Activated CD8-positive, alpha-beta memory T cell treated with anti-CD3 and anti-CD28 coated beads, Interleukin-2, amount 10 ng/mL, durations not matched to agents 7 days and 5 days (primary cell): ENCODE data around the gene ZNF425. TPM values are rescaled to one million over a fixed set of nuclear protein-coding genes. Genes with fewer than 3 reads are reported as not detected.

Experiments
- ATAC-seq: fragments of 150-1000 bp; cut with Tn5 transposase; one replicate; pipeline ENCODE4 v1.10.0; 2021; ENCODE audit warnings: moderate library complexity
- CTCF ChIA-PET: fragments of 350-600 bp; sonication (Branson Sonifier 250); formaldehyde crosslinking; loops from one replicate; lab custom pipeline; 2021; ENCODE audit warnings: antibody characterized with exemption; lab: Charles Lee
- DNase-seq: peaks from one replicate; pipeline ENCODE4 v3.0.0-alpha.2; 2020
- H3K27ac Mint-ChIP-seq: one replicate; pipeline ENCODE4 v1.8.0; 2021; ENCODE audit warnings: mild to moderate bottlenecking, mixed read lengths
- H3K27me3 Mint-ChIP-seq: one replicate; pipeline ENCODE4 v1.8.0; 2021; ENCODE audit warnings: mixed read lengths
- H3K36me3 Mint-ChIP-seq: one replicate; pipeline ENCODE4 v1.8.0; 2021; ENCODE audit warnings: mild to moderate bottlenecking, mixed read lengths
- H3K4me1 Mint-ChIP-seq: one replicate; pipeline ENCODE4 v1.8.0; 2021; ENCODE audit warnings: mixed read lengths
- H3K4me3 Mint-ChIP-seq: one replicate; pipeline ENCODE4 v1.8.0; 2021; ENCODE audit warnings: mild to moderate bottlenecking, moderate library complexity, mixed read lengths
- H3K9me3 Mint-ChIP-seq: one replicate; pipeline ENCODE4 v1.8.0; 2022; ENCODE audit warnings: low read depth, mixed read lengths
- total RNA-seq, 2 experiments: library from RNA; stranded (reverse); gene quantifications; one replicate each; pipeline ENCODE4 v1.2.3, GENCODE V29; 2021

Gene ZNF425
- total RNA-seq, 2 experiments from 2014 or later: 0.53 to 0.91 TPM

DNA sequence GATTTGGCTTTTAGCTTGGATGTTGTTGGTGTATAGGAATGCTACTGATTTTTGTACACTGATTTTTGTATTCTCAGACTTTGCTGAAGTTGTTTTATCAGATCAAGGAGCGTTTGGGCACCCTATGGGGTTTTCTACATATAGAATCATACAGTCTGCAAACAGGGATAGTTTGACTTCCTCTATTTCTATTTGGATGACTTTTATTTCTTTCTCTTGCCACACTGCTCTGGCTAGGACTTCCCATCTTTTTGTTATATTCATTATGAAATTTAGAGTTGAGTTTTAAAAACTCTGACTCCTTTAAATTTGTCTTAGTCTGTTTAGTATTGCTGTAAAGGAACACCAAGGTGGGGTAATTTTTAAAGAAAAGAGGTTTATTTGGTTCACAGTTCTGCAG lies 40.3 kb downstream of the ZNF425 start:
- DNase-seq (no peak), ATAC-seq (no peak)
- Mint-ChIP-seq H3K9me3 (no peaks in the 10 kb centered on the region), H3K4me3 (no peak overlapping the region), H3K4me1 (peaks cover 8% of the 10 kb centered on the region), H3K36me3 (peaks cover 28% of the 10 kb centered on the region), H3K27me3 (no peaks in the 10 kb centered on the region), H3K27ac (no peak overlapping the region)
- CTCF ChIA-PET: interaction anchor here (1.2 to 1.5 kb wide), 2 partner anchors 20 to 79 kb away, joined by 4 read pairs; no protein-coding TSS in a partner anchor

DNA sequence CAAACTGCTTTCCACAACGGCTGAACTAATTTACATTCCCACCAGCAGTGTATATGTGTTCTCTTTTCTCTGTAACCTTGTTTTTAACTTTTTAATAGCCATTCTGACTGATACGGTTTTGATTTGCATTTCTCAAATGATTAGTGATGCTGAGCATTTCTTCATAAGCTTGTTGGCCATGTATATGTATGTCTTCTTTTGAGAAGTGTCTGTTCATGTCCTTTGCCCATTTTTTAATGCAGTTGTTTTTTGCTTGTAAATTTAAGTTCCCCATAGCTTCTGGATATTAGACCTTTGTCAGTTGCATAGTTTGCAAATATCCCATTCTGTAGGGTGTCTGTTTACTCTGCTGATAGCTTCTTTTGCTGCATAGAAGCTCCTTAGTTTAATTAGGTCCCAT lies 41.7 kb downstream of the ZNF425 start:
- H3K36me3 Mint-ChIP-seq: peaks cover 33% of the 10 kb centered on the region
- peaks cover 3% of the 10 kb centered on the region for H3K4me1 Mint-ChIP-seq
- H3K4me3 Mint-ChIP-seq: no peak overlapping the region
- H3K9me3 Mint-ChIP-seq: no peaks in the 10 kb centered on the region
- CTCF ChIA-PET: interaction anchor here (0.7 to 1.6 kb wide), 4 partner anchors 18 to 79 kb away, joined by 3 to 4 read pairs (median 4); no protein-coding TSS in a partner anchor
- no peaks in the 10 kb centered on the region for H3K27me3 Mint-ChIP-seq
- no peak overlapping the region for H3K27ac Mint-ChIP-seq
- DNase-seq: no peak
- ATAC-seq: no peak

DNA sequence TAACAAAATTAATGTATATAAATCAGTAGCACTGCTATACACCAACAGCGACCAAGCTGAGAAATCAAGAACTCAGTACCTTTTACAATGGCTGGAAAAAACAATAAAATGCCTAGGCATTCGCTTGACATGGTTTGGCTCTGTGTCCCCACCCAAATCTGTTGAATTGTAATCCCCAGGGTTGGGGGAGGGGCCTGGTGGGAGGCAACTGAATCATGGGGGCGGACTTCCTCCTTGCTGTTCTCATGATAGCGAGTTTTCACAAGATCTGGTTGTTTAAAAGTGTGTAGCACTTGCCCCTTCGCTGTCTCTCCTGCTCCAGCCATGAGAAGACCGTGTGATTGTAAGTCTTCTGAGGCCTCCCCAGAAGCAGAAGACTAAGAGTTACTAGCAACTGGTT lies 44.2 kb downstream of the ZNF425 start:
- Mint-ChIP-seq H3K4me3 (no peak overlapping the region), H3K9me3 (no peaks in the 10 kb centered on the region), H3K4me1 (no peaks in the 10 kb centered on the region), H3K27me3 (no peaks in the 10 kb centered on the region), H3K36me3 (peaks cover 35% of the 10 kb centered on the region), H3K27ac (no peak overlapping the region)
- DNase-seq: no peak
- ATAC-seq: no peak
- CTCF ChIA-PET: no interaction called here

DNA sequence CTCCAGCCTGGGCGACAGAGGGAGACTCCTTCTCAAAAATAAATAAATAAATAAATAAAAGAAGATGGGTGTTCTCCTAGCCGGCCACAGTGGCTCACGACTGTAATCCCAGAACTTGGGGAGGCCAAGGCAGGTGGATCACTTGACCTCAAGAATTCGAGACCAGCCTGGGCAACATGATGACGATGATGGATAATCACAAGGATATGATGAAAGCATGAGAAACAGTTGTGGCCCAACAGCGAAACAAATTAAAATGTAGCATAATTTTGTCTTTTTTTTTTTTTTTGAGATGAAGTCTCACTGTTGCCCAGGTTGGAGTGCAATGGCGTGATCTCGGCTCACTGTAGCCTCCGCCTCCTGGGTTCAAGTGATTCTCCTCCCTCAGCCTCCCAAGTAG lies 48.5 kb downstream of the ZNF425 start:
- no peak overlapping the region for H3K27ac Mint-ChIP-seq
- H3K4me1 Mint-ChIP-seq: peaks cover 8% of the 10 kb centered on the region
- no peaks in the 10 kb centered on the region for H3K27me3 Mint-ChIP-seq
- H3K36me3 Mint-ChIP-seq: peaks cover 23% of the 10 kb centered on the region
- H3K4me3 Mint-ChIP-seq: no peak overlapping the region
- CTCF ChIA-PET: no interaction called here
- DNase-seq: no peak
- no peaks in the 10 kb centered on the region for H3K9me3 Mint-ChIP-seq
- ATAC-seq: no peak

DNA sequence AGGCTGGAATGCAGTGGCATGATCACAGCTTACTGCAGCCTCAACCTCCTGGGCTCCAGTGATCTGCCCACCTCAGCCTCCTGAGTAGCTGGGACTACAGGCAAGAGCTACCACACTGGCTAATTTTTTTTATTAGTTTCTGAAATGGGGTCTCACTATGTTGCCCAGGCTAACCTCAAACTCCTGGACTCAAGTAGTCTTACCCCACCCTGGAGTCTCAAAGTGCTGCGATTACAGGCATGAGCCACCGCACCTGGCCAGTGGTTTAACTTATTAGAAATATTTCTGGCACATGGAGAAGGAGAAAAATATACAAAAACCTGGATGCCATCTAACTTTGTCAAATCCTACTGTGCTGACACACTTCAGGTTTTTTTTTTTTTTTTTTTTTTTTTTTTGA lies 50.8 kb downstream of the ZNF425 start:
- DNase-seq (no peak), ATAC-seq (no peak)
- CTCF ChIA-PET: interaction anchor here (1.8 kb wide), 1 partner anchor 10 kb away, joined by 8 read pairs; no protein-coding TSS in a partner anchor
- H3K4me3 Mint-ChIP-seq: no peak overlapping the region
- no peaks in the 10 kb centered on the region for H3K27me3 Mint-ChIP-seq
- H3K9me3 Mint-ChIP-seq: no peaks in the 10 kb centered on the region
- peaks cover 21% of the 10 kb centered on the region for H3K36me3 Mint-ChIP-seq
- peaks cover 11% of the 10 kb centered on the region for H3K4me1 Mint-ChIP-seq
- no peak overlapping the region for H3K27ac Mint-ChIP-seq

DNA sequence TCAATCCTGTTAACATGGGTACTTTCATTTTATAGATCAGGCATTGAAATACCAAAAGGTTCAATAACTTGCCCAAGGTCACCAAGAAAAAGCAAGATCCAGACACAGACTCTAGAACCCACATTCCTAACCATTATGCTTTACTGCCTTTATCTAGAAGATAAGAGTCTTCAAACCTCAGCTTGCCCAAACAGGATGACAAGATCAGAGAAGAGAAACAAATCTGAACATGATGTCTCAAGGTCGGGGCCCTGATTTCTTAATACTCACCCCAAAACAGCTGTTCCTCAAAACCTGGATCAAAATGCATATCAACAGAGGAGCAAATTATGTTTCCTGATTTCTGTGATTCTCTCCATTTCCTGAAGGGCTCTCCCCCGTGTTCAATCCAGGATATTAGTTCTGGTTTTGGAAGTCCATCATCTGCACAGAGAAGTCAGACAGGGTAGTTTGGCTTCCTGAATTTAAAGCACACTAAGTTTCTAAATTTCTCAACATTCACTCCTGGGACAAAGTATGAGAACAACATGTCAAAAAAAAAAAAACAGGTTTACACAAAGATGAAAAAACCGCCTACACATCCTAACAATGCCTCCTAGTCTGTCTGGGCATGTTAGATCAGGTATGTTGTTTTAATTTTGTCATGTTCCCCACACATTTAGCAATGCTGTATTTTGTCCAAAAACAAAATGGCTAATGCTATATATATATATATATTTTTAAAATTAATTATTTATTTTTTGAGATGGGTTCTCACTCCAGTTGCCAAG lies 51.8 kb downstream of the ZNF425 start:
- H3K4me3 Mint-ChIP-seq: no peak overlapping the region
- H3K4me1 Mint-ChIP-seq: peaks cover 11% of the 10 kb centered on the region
- H3K9me3 Mint-ChIP-seq: no peaks in the 10 kb centered on the region
- H3K27ac Mint-ChIP-seq: peak overlapping the region; percentile 4
- DNase-seq (no peak), ATAC-seq (no peak)
- CTCF ChIA-PET: interaction anchor here (1.8 kb wide), 1 partner anchor 9 kb away, joined by 8 read pairs; no protein-coding TSS in a partner anchor
- peaks cover 23% of the 10 kb centered on the region for H3K36me3 Mint-ChIP-seq
- H3K27me3 Mint-ChIP-seq: no peaks in the 10 kb centered on the region

DNA sequence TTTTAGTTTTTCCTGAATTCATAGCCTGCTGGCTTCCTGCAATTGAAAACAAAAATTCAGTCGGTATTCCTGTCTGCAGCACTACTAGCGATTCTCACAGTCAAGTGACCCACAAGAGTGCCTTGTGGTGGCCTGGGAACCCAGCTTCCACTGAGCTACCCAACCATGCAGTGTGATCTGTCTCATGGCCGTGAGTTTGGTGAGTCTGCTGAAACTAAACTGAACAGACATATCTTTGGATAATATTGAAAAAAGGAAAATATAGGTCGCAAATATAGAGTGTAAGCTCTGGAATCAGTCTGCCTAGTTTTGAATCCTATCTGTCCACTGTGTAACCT lies 53.7 kb downstream of the ZNF425 start:
- H3K27me3 Mint-ChIP-seq: no peaks in the 10 kb centered on the region
- H3K9me3 Mint-ChIP-seq: no peaks in the 10 kb centered on the region
- ATAC-seq (no peak), DNase-seq (no peak)
- H3K4me1 Mint-ChIP-seq: peaks cover 11% of the 10 kb centered on the region
- H3K4me3 Mint-ChIP-seq: no peak overlapping the region
- peaks cover 21% of the 10 kb centered on the region for H3K36me3 Mint-ChIP-seq
- H3K27ac Mint-ChIP-seq: peak overlapping the region; percentile 74
- CTCF ChIA-PET: interaction anchor here (1.1 to 3.4 kb wide), 2 partner anchors 8 to 66 kb away, joined by 3 to 17 read pairs; no protein-coding TSS in a partner anchor

DNA sequence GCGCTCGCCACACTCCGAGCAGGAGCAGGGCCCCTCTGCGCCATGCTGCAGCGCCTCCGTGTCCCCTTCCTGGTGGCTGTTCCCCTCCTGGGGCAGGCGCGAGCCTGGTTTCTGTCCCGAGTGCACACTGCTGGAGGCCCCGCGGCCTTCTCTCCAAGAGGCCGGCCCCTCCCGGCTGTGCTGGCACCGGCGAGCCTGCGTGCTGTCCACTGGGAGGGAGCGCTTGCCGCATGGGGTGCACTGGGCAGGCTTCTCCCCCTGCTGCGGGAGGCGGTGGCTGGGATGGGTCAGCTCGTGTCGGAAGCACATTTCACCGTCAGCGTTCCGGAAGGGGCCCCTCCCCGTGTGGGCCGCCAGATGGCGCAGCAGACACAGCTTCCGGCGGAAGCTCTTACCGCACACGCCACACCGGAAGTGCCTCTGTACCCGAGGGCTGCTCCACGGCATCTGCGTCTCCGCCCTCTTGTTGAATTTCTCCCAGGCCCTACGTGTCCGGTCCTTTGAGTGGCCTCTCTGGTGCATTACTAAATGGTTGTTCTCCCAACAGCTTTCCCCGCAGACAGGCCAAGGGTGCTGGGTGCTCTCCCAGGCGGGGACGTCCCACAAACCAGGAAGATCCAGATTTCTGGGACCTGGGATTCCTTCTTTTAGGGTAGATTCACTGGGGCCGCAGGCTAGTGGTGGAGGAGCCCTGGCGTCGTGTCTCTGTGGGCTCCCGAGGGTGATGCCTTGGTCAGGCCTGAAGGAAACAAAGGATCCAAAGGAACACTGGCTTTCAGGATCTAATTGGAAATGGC lies 54.3 kb downstream of the ZNF425 start:
- no peaks in the 10 kb centered on the region for H3K9me3 Mint-ChIP-seq
- DNase-seq: peak; percentile 62
- H3K4me3 Mint-ChIP-seq: no peak overlapping the region
- peak overlapping the region; percentile 74 for H3K27ac Mint-ChIP-seq
- ATAC-seq: peak; percentile 74
- CTCF ChIA-PET: interaction anchor here (1.1 to 3.4 kb wide), 2 partner anchors 9 to 65 kb away, joined by 3 to 17 read pairs; no protein-coding TSS in a partner anchor
- peaks cover 11% of the 10 kb centered on the region for H3K4me1 Mint-ChIP-seq
- peaks cover 18% of the 10 kb centered on the region for H3K36me3 Mint-ChIP-seq
- no peaks in the 10 kb centered on the region for H3K27me3 Mint-ChIP-seq

DNA sequence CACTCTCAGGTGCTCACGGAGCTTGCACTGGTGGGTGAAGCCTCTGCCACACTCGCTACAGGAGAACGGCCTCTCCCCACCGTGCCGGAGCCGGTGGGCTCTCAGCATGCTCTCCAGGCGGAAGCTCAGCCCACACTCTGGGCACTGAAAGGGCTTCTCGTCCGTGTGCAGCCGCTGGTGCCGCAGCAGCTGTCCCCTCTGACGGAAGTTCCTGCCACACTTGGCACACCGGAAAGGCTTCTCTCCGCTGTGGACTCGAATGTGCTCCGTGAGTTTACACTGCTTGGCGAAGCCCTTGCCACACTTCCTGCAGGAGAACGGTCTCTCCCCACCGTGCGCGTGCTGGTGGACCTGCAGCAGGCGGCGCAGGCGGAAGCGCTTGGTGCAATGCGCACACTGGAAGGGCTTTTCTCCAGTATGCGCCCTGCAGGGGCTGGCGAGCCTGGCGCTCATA lies 54.9 kb downstream of the ZNF425 start:
- H3K4me3 Mint-ChIP-seq: no peak overlapping the region
- H3K27me3 Mint-ChIP-seq: no peaks in the 10 kb centered on the region
- peaks cover 9% of the 10 kb centered on the region for H3K4me1 Mint-ChIP-seq
- H3K36me3 Mint-ChIP-seq: peaks cover 15% of the 10 kb centered on the region
- H3K27ac Mint-ChIP-seq: no peak overlapping the region
- CTCF ChIA-PET: interaction anchor here (1.1 to 3.4 kb wide), 2 partner anchors 9 to 65 kb away, joined by 3 to 17 read pairs; no protein-coding TSS in a partner anchor
- H3K9me3 Mint-ChIP-seq: no peaks in the 10 kb centered on the region
- ATAC-seq (no peak), DNase-seq (no peak)

DNA sequence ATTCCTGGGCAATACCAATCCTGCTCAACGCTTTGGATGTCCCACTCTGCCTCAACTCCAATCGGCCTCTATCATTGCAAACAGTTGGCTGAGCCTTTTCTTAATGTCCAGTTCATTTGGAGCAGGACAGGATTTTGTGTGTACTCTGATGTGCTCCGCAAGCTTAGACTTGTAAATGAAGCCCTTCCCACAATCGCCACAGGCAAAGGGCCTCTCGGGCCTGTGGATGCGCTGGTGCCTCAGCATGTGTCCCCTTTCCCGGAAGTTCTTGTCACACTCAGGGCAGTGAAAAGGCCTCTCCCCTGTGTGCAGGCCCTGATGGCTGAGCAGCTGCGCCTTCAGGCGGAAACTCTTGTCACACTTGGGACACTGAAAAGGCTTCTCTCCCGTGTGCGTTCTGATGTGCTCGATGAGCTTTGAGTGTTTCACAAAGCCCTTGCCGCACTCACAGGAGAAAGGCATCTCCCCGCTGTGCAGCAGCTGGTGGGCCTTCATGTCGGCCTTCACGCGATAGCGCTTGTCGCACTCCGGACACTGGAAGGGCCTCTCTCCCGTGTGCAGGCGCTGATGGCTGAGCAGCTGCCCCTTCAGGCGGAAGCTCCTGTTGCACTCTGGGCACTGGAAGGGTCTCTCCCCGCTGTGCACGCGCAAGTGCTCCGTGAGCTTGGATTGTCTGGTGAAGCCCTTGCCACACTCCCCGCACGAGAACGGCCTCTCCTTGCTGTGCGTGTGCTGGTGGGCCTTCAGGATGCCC lies 55.6 kb downstream of the ZNF425 start:
- Mint-ChIP-seq H3K4me1 (peaks cover 9% of the 10 kb centered on the region), H3K36me3 (peaks cover 15% of the 10 kb centered on the region), H3K27ac (no peak overlapping the region), H3K27me3 (no peaks in the 10 kb centered on the region), H3K4me3 (no peak overlapping the region), H3K9me3 (no peaks in the 10 kb centered on the region)
- DNase-seq: no peak
- no peak for ATAC-seq
- CTCF ChIA-PET: interaction anchor here (3.4 kb wide), 1 partner anchor 64 kb away, joined by 17 read pairs; no protein-coding TSS in a partner anchor

DNA sequence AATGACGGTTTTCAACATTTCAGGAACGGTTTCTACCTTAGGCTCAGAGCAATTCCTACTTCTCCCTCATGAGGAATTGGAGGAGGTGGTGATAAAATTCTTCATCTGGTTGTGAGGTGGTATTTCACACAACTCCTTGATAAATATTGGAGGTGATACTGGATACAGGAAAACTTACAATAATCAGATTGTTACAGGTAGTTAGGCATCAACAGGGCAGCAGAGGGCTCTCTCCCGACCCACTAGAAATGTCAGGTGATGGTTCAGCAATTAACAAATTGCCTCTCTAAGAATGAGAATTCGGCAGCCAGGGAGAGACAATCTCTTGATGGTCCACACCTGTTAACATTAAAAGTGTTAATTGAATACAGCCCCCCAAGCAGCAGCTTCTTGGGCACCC lies 58.3 kb downstream of the ZNF425 start:
- DNase-seq: no peak
- H3K4me1 Mint-ChIP-seq: peaks cover 7% of the 10 kb centered on the region
- no peaks in the 10 kb centered on the region for H3K27me3 Mint-ChIP-seq
- CTCF ChIA-PET: interaction anchor here (0.7 kb wide), 1 partner anchor 38 kb away, joined by 3 read pairs; no protein-coding TSS in a partner anchor
- peaks cover 11% of the 10 kb centered on the region for H3K36me3 Mint-ChIP-seq
- no peaks in the 10 kb centered on the region for H3K9me3 Mint-ChIP-seq
- no peak overlapping the region for H3K27ac Mint-ChIP-seq
- ATAC-seq: no peak
- no peak overlapping the region for H3K4me3 Mint-ChIP-seq

DNA sequence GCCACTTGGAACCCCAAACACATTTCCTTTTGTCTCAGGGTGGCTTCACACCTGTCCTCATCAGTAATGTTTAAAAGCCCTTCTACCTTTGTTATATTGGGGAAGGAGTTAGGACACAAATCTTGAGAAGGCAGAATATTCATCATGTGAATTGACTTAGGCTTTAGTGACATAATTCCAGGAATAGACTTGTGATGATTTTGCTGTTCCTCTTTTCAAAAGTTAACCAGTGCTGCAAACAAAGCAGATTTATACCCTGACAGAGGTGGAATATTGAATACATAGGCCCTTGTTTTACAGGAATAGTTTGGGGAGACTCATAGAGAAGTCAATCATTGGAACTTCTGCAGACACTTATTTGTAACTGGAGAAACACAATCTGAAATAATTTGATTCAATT lies 62.6 kb downstream of the ZNF425 start:
- DNase-seq (no peak), ATAC-seq (no peak)
- Mint-ChIP-seq H3K9me3 (no peaks in the 10 kb centered on the region), H3K36me3 (peaks cover 2% of the 10 kb centered on the region), H3K4me3 (no peak overlapping the region), H3K27me3 (no peaks in the 10 kb centered on the region), H3K4me1 (peaks cover 4% of the 10 kb centered on the region), H3K27ac (no peak overlapping the region)
- CTCF ChIA-PET: no interaction called here
